ENCODE measurements around the gene USP24. TPM values are rescaled to one million over a fixed set of nuclear protein-coding genes. Genes with fewer than 3 reads are reported as not detected.

Gene USP24
- total RNA-seq, 1 donor from 2014 or later = 30.8 TPM

- H3K4me1 ChIP-seq (ENCODE audit: insufficient read depth, low read length) = peaks cover 5% of the 10 kb centered on the region
- H3K4me3 Mint-ChIP-seq (ENCODE audit: unreplicated experiment) = no peak overlapping the region
- no peak overlapping the region for H3K4me2 ChIP-seq (ENCODE audit: low read length)
- no peak overlapping the region for H3K27ac ChIP-seq (ENCODE audit: low read depth, low read length)
- no peaks in the 10 kb centered on the region for H4K20me1 ChIP-seq (ENCODE audit: insufficient read depth, low read length)
- H3K4me3 ChIP-seq (ENCODE audit: insufficient read depth, low read depth, low read length) = no peak overlapping the region
- H3K36me3 ChIP-seq (ENCODE audit: insufficient read depth, low read length) = no peaks in the 10 kb centered on the region
- H3K27me3 Mint-ChIP-seq (ENCODE audit: low read depth, unreplicated experiment) = peaks cover 60% of the 10 kb centered on the region
- TF ChIP-seq CTCF (IDR thresholded peaks at IDR 0.05; ENCODE audit: insufficient read depth, low read depth, low read length) (no peak), EZH2 (IDR thresholded peaks at IDR 0.05; ENCODE audit: insufficient read depth, low read length) (no peak)
- FAIRE-seq = no peak
- H3K36me3 Mint-ChIP-seq (ENCODE audit: low read depth, unreplicated experiment) = no peaks in the 10 kb centered on the region
- H3K9me3 Mint-ChIP-seq (ENCODE audit: unreplicated experiment) = no peaks in the 10 kb centered on the region
- no peaks in the 10 kb centered on the region for H3K4me1 Mint-ChIP-seq (ENCODE audit: low read depth, unreplicated experiment)
- H2AFZ ChIP-seq (ENCODE audit: low read depth, low read length) = no peak overlapping the region
- no peak overlapping the region for H3K27ac Mint-ChIP-seq (ENCODE audit: unreplicated experiment)
- no peaks in the 10 kb centered on the region for H3K79me2 ChIP-seq (ENCODE audit: insufficient read depth, low read length)
- no peak for DNase-seq (ENCODE audit: low read depth)
- H3K27me3 ChIP-seq (ENCODE audit: insufficient read depth, low read length) = peaks cover 30% of the 10 kb centered on the region
- H3K9ac ChIP-seq (ENCODE audit: low read length) = no peak overlapping the region
- no peaks in the 10 kb centered on the region for H3K9me3 ChIP-seq (ENCODE audit: insufficient read depth, low read depth, low read length)
These were observed 170.4 kb downstream of the USP24 start for GRCh38 chr1:55044617-55045397.

- Histone ChIP-seq H2AFZ (ENCODE audit: low read depth, low read length) (no peak overlapping the region), H3K79me2 (ENCODE audit: insufficient read depth, low read length) (no peaks in the 10 kb centered on the region), H3K4me3 (ENCODE audit: insufficient read depth, low read depth, low read length) (no peak overlapping the region), H3K27me3 (ENCODE audit: insufficient read depth, low read length) (peaks cover 40% of the 10 kb centered on the region), H3K4me1 (ENCODE audit: insufficient read depth, low read length) (peaks cover 10% of the 10 kb centered on the region), H4K20me1 (ENCODE audit: insufficient read depth, low read length) (no peaks in the 10 kb centered on the region), H3K4me2 (ENCODE audit: low read length) (no peak overlapping the region), H3K36me3 (ENCODE audit: insufficient read depth, low read length) (no peaks in the 10 kb centered on the region), H3K9me3 (ENCODE audit: insufficient read depth, low read depth, low read length) (no peaks in the 10 kb centered on the region), H3K27ac (ENCODE audit: low read depth, low read length) (no peak overlapping the region), H3K9ac (ENCODE audit: low read length) (no peak overlapping the region)
- Mint-ChIP-seq H3K27me3 (ENCODE audit: low read depth, unreplicated experiment) (peaks cover 67% of the 10 kb centered on the region), H3K36me3 (ENCODE audit: low read depth, unreplicated experiment) (no peaks in the 10 kb centered on the region), H3K4me3 (ENCODE audit: unreplicated experiment) (no peak overlapping the region), H3K4me1 (ENCODE audit: low read depth, unreplicated experiment) (peaks cover 2% of the 10 kb centered on the region), H3K9me3 (ENCODE audit: unreplicated experiment) (no peaks in the 10 kb centered on the region), H3K27ac (ENCODE audit: unreplicated experiment) (no peak overlapping the region)
- no peak for DNase-seq (ENCODE audit: low read depth)
- TF ChIP-seq CTCF (IDR thresholded peaks at IDR 0.05; ENCODE audit: insufficient read depth, low read depth, low read length) (no peak), EZH2 (IDR thresholded peaks at IDR 0.05; ENCODE audit: insufficient read depth, low read length) (no peak)
- FAIRE-seq = no peak
These were observed 171.4 kb downstream of the USP24 start for GRCh38 chr1:55043726-55044125.

DNA sequence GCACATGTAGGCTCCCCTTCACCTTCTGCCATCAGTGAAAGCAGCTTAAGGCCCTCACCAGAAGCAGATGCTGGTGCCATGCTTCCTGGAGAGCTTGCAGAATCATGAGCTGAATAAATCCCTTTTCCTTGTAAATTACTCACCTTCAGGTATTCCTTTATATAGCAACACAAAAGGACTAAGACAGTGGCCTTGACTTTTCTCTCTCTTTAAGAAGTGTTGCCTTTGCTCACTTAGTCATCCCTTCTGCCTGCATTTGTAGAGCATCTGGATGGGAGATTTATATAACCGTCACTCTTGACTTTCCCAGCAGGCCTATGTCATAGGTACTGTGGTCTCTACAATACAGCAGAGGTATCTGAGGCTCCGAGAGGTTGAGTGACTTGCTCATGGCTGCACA lies 172.2 kb downstream of the USP24 start:
- Histone ChIP-seq H3K4me3 (ENCODE audit: insufficient read depth, low read depth, low read length) (no peak overlapping the region), H3K79me2 (ENCODE audit: insufficient read depth, low read length) (no peaks in the 10 kb centered on the region), H3K36me3 (ENCODE audit: insufficient read depth, low read length) (no peaks in the 10 kb centered on the region), H3K27ac (ENCODE audit: low read depth, low read length) (no peak overlapping the region), H3K9ac (ENCODE audit: low read length) (no peak overlapping the region), H3K9me3 (ENCODE audit: insufficient read depth, low read depth, low read length) (no peaks in the 10 kb centered on the region), H3K27me3 (ENCODE audit: insufficient read depth, low read length) (peaks cover 47% of the 10 kb centered on the region), H2AFZ (ENCODE audit: low read depth, low read length) (no peak overlapping the region), H3K4me1 (ENCODE audit: insufficient read depth, low read length) (peaks cover 10% of the 10 kb centered on the region), H3K4me2 (ENCODE audit: low read length) (no peak overlapping the region), H4K20me1 (ENCODE audit: insufficient read depth, low read length) (no peaks in the 10 kb centered on the region)
- DNase-seq (ENCODE audit: low read depth) (no peak), FAIRE-seq (no peak)
- Mint-ChIP-seq H3K36me3 (ENCODE audit: low read depth, unreplicated experiment) (no peaks in the 10 kb centered on the region), H3K9me3 (ENCODE audit: unreplicated experiment) (no peaks in the 10 kb centered on the region), H3K27me3 (ENCODE audit: low read depth, unreplicated experiment) (peaks cover 70% of the 10 kb centered on the region), H3K4me3 (ENCODE audit: unreplicated experiment) (no peak overlapping the region), H3K4me1 (ENCODE audit: low read depth, unreplicated experiment) (peaks cover 2% of the 10 kb centered on the region), H3K27ac (ENCODE audit: unreplicated experiment) (no peak overlapping the region)
- no peak for TF ChIP-seq CTCF (IDR thresholded peaks at IDR 0.05; ENCODE audit: insufficient read depth, low read depth, low read length)
- no peak for TF ChIP-seq EZH2 (IDR thresholded peaks at IDR 0.05; ENCODE audit: insufficient read depth, low read length)

Measured in astrocyte (in vitro differentiated cells and primary cell).